Measurements from ENCODE around the gene VPS26B. TPM values are rescaled to one million over a fixed set of nuclear protein-coding genes. Genes with fewer than 3 reads are reported as not detected.

Gene VPS26B
- total RNA-seq, 1 donor from 2014 or later, result 37.2 TPM

GRCh38 chr11:134235399-134235798 is 10.9 kb downstream of the VPS26B start:
- intact Hi-C loops (cut with DNase I), result no loop called here
- ATAC-seq, result no peak

GRCh38 chr11:134236834-134237556 is 12.5 kb downstream of the VPS26B start:
- TF ChIP-seq CTCF (IDR thresholded peaks at IDR 0.05), result no peak
- Histone ChIP-seq H3K36me3 (peaks cover 40% of the 10 kb centered on the region), H3K27me3 (no peaks in the 10 kb centered on the region), H3K27ac (no peak overlapping the region), H3K4me1 (peaks cover 12% of the 10 kb centered on the region), H3K9me3 (no peaks in the 10 kb centered on the region), H3K4me3 (no peak overlapping the region)
- DNase-seq (no peak), ATAC-seq (no peak)
- intact Hi-C loops (cut with DNase I), result no loop called here

More at GRCh38 chr11:134235399-134235798, 10.9 kb downstream of the VPS26B start:
- Histone ChIP-seq H3K27me3 (no peaks in the 10 kb centered on the region), H3K9me3 (no peaks in the 10 kb centered on the region), H3K4me1 (peaks cover 24% of the 10 kb centered on the region), H3K36me3 (peaks cover 28% of the 10 kb centered on the region), H3K4me3 (no peak overlapping the region), H3K27ac (no peak overlapping the region)
- no peak for DNase-seq
- no peak for TF ChIP-seq CTCF (IDR thresholded peaks at IDR 0.05)

- Histone ChIP-seq H3K36me3 (peaks cover 44% of the 10 kb centered on the region), H3K9me3 (no peaks in the 10 kb centered on the region), H3K27me3 (no peaks in the 10 kb centered on the region), H3K27ac (no peak overlapping the region), H3K4me3 (no peak overlapping the region), H3K4me1 (peaks cover 6% of the 10 kb centered on the region)
- intact Hi-C loops (cut with DNase I), result no loop called here
- no peak for ATAC-seq
- TF ChIP-seq CTCF (IDR thresholded peaks at IDR 0.05), result no peak
- DNase-seq, result no peak
Observed at GRCh38 chr11:134237557-134237922, 13.1 kb downstream of the VPS26B start.

GRCh38 chr11:134238956-134239355 is 14.5 kb downstream of the VPS26B start:
- H3K27ac ChIP-seq, result no peak overlapping the region
- DNase-seq, result no peak
- H3K36me3 ChIP-seq, result peaks cover 57% of the 10 kb centered on the region
- no peaks in the 10 kb centered on the region for H3K9me3 ChIP-seq
- H3K27me3 ChIP-seq, result no peaks in the 10 kb centered on the region
- no peaks in the 10 kb centered on the region for H3K4me1 ChIP-seq
- TF ChIP-seq CTCF (IDR thresholded peaks at IDR 0.05), result no peak
- H3K4me3 ChIP-seq, result no peak overlapping the region
- no peak for ATAC-seq
- intact Hi-C loops (cut with DNase I), result no loop called here

GRCh38 chr11:134240592-134240991 is 16.1 kb downstream of the VPS26B start:
- Histone ChIP-seq H3K27ac (no peak overlapping the region), H3K4me3 (no peak overlapping the region), H3K36me3 (peaks cover 65% of the 10 kb centered on the region), H3K4me1 (no peaks in the 10 kb centered on the region), H3K9me3 (no peaks in the 10 kb centered on the region), H3K27me3 (no peaks in the 10 kb centered on the region)
- TF ChIP-seq CTCF (IDR thresholded peaks at IDR 0.05), result no peak
- no peak for ATAC-seq
- no peak for DNase-seq
- intact Hi-C loops (cut with DNase I), result no loop called here

- DNase-seq, result no peak
- TF ChIP-seq CTCF (IDR thresholded peaks at IDR 0.05), result no peak
- intact Hi-C loops (cut with DNase I), result no loop called here
- no peak overlapping the region for H3K4me3 ChIP-seq
- H3K4me1 ChIP-seq, result no peaks in the 10 kb centered on the region
- ATAC-seq, result no peak
- H3K27me3 ChIP-seq, result no peaks in the 10 kb centered on the region
- H3K9me3 ChIP-seq, result no peaks in the 10 kb centered on the region
- H3K36me3 ChIP-seq, result peaks cover 81% of the 10 kb centered on the region
- H3K27ac ChIP-seq, result no peak overlapping the region
Observed at GRCh38 chr11:134242376-134242775, 17.9 kb downstream of the VPS26B start.
